ENCODE data around the gene IGSF5.
"Not testable (repeated sequence)": the region's sequence is repeated elsewhere in the genome, so short reads cannot be mapped to it uniquely, and the experiment has no call there.

GRCh38 chr21:39739531-39739930, 5.5 kb upstream of the IGSF5 start:
- not testable (repeated sequence) for TF ChIP-seq CTCF (conservative IDR thresholded peaks at IDR 0.05; ENCODE audit: low read length); EZH2phosphoT487 (IDR thresholded peaks at IDR 0.05; ENCODE audit: borderline replicate concordance, low read depth, low read length)
